ENCODE data around the gene MCTP1.

- TF ChIP-seq, protein P1, sequence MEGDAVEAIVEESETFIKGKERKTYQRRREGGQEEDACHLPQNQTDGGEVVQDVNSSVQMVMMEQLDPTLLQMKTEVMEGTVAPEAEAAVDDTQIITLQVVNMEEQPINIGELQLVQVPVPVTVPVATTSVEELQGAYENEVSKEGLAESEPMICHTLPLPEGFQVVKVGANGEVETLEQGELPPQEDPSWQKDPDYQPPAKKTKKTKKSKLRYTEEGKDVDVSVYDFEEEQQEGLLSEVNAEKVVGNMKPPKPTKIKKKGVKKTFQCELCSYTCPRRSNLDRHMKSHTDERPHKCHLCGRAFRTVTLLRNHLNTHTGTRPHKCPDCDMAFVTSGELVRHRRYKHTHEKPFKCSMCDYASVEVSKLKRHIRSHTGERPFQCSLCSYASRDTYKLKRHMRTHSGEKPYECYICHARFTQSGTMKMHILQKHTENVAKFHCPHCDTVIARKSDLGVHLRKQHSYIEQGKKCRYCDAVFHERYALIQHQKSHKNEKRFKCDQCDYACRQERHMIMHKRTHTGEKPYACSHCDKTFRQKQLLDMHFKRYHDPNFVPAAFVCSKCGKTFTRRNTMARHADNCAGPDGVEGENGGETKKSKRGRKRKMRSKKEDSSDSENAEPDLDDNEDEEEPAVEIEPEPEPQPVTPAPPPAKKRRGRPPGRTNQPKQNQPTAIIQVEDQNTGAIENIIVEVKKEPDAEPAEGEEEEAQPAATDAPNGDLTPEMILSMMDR (IDR thresholded peaks at IDR 0.05; ENCODE audit: poor library complexity), result no peak
- no peak for TF ChIP-seq EZH2 (IDR thresholded peaks at IDR 0.05; ENCODE audit: borderline replicate concordance)
Measured at GRCh38 chr5:95298651-95299050, 13.8 kb upstream of the MCTP1 start.

Measured in hepatocyte (in vitro differentiated cells).